ENCODE results near the gene CADM2. TPM values are rescaled to one million over a fixed set of nuclear protein-coding genes. Genes with fewer than 3 reads are reported as not detected.

CADM2 gene
- total RNA-seq, 1 experiment from 2014 or later: not detected

DNA sequence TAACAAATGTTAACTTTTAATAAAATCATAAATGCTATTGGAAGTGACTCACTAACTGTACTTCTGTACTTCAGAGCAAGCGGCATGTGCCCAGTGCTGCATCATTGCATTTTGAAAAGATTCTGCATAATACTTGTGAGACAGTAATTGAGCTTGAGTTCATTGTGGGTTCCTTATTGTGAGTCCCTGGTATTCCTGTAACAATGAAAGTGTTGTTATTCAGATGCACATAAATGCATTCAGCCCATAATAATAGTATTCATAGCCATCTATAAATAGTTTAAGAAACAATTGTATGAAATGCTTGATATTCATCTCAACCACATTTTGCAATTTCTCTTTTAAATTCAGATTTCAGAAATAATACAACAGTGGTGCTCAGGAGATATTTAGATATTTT lies 976.4 kb downstream of the CADM2 start:
- TF ChIP-seq, protein P1, sequence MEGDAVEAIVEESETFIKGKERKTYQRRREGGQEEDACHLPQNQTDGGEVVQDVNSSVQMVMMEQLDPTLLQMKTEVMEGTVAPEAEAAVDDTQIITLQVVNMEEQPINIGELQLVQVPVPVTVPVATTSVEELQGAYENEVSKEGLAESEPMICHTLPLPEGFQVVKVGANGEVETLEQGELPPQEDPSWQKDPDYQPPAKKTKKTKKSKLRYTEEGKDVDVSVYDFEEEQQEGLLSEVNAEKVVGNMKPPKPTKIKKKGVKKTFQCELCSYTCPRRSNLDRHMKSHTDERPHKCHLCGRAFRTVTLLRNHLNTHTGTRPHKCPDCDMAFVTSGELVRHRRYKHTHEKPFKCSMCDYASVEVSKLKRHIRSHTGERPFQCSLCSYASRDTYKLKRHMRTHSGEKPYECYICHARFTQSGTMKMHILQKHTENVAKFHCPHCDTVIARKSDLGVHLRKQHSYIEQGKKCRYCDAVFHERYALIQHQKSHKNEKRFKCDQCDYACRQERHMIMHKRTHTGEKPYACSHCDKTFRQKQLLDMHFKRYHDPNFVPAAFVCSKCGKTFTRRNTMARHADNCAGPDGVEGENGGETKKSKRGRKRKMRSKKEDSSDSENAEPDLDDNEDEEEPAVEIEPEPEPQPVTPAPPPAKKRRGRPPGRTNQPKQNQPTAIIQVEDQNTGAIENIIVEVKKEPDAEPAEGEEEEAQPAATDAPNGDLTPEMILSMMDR (IDR thresholded peaks at IDR 0.05; ENCODE audit: unreplicated experiment): no peak
- intact Hi-C loops (cut with micrococcal nuclease): no loop called here
- no peaks in the 10 kb centered on the region for H3K36me3 Mint-ChIP-seq (ENCODE audit: insufficient read depth, unreplicated experiment)
- H3K4me3 Mint-ChIP-seq (ENCODE audit: unreplicated experiment): no peak overlapping the region
- H3K27ac Mint-ChIP-seq (ENCODE audit: low read depth, unreplicated experiment): no peak overlapping the region
- BruUV-seq (replicated peaks): no TSS peak
- no peaks in the 10 kb centered on the region for H3K9me3 Mint-ChIP-seq (ENCODE audit: unreplicated experiment)
- ChIA-PET CTCF (no interaction called here), POLR2A (no interaction called here)
- H3K27me3 Mint-ChIP-seq (ENCODE audit: insufficient read depth, unreplicated experiment): peaks cover 57% of the 10 kb centered on the region
- no peak for DNase-seq (ENCODE audit: unreplicated experiment)
- H3K4me1 Mint-ChIP-seq (ENCODE audit: insufficient read depth, unreplicated experiment): no peaks in the 10 kb centered on the region

DNA sequence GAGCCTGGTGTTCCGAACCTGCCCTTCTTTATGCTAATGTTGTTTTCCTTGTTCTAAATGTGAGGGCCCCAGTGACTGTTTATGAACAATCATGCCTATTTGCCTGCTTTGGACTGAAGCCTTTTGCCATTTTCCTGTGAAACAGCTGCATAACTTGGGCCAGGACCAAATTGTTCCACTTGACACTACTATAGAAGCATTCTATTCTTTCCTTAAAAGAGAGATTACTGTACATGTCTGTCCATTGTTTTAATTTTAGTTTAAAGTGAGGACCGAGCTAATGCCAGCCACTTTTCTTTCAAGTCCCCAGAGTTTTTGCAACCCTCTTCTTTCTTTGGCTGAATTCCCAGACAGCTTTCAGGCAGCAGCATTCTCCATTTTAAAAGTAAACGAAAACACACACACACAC lies 980.3 kb downstream of the CADM2 start:
- H3K27me3 Mint-ChIP-seq (ENCODE audit: insufficient read depth, unreplicated experiment): peaks cover 37% of the 10 kb centered on the region
- ChIA-PET CTCF (no interaction called here), POLR2A (no interaction called here)
- no peaks in the 10 kb centered on the region for H3K36me3 Mint-ChIP-seq (ENCODE audit: insufficient read depth, unreplicated experiment)
- TF ChIP-seq, protein P1 (IDR thresholded peaks at IDR 0.05; ENCODE audit: unreplicated experiment): no peak
- H3K4me3 Mint-ChIP-seq (ENCODE audit: unreplicated experiment): no peak overlapping the region
- no TSS peak for BruUV-seq (replicated peaks)
- no peak overlapping the region for H3K27ac Mint-ChIP-seq (ENCODE audit: low read depth, unreplicated experiment)
- intact Hi-C loops (cut with micrococcal nuclease): no loop called here
- DNase-seq (ENCODE audit: unreplicated experiment): no peak
- H3K9me3 Mint-ChIP-seq (ENCODE audit: unreplicated experiment): no peaks in the 10 kb centered on the region
- no peaks in the 10 kb centered on the region for H3K4me1 Mint-ChIP-seq (ENCODE audit: insufficient read depth, unreplicated experiment)

DNA sequence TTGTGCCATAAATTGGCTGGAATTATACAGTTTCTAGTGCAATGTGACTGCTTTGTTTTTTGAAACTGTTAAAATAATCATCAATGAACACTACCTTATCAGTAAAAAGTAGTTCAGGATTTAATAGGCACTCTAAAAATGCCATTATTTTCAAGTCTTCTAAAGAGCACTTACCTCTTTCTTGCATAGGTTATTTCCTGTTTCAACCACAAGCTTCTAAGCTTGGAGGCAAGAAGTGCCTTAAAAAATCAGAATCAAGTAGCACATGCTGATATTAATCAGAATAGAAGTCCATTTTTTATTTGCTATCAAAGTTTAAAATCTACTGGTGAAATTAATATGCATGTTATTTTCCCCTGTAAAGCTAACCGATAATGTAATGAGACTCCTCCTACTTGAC lies 991.6 kb downstream of the CADM2 start:
- Mint-ChIP-seq H3K36me3 (ENCODE audit: insufficient read depth, unreplicated experiment) (no peaks in the 10 kb centered on the region), H3K4me3 (ENCODE audit: unreplicated experiment) (no peak overlapping the region), H3K27me3 (ENCODE audit: insufficient read depth, unreplicated experiment) (peaks cover 31% of the 10 kb centered on the region), H3K4me1 (ENCODE audit: insufficient read depth, unreplicated experiment) (no peaks in the 10 kb centered on the region), H3K9me3 (ENCODE audit: unreplicated experiment) (no peaks in the 10 kb centered on the region), H3K27ac (ENCODE audit: low read depth, unreplicated experiment) (no peak overlapping the region)
- TF ChIP-seq, protein P1 (IDR thresholded peaks at IDR 0.05; ENCODE audit: unreplicated experiment): no peak
- ChIA-PET POLR2A (no interaction called here), CTCF (interaction anchor here (0.7 kb wide), 1 partner anchor 199 kb away, joined by 3 read pairs; no protein-coding TSS in a partner anchor)
- intact Hi-C loops (cut with micrococcal nuclease): no loop called here
- BruUV-seq (replicated peaks): no TSS peak
- no peak for DNase-seq (ENCODE audit: unreplicated experiment)

DNA sequence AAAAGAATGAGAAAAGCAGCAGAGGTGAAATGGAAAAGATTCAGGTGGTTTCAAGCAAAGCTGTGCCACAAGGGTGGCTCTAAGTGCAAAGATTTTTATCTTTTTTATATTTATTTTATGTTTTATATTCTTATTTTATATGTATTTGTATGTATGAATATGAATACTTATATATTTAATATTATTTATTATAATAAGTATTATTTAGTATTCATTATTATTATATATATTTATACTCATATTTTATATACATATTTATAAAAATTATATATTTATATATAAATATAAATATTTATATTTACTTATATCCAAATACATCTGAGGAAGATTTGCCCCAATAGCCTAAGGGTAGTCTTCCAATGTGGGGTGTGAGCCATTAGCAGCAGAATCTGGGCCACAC lies 1002.0 kb downstream of the CADM2 start:
- BruUV-seq (replicated peaks): no TSS peak
- no peak overlapping the region for H3K27ac Mint-ChIP-seq (ENCODE audit: low read depth, unreplicated experiment)
- H3K4me1 Mint-ChIP-seq (ENCODE audit: insufficient read depth, unreplicated experiment): no peaks in the 10 kb centered on the region
- no peaks in the 10 kb centered on the region for H3K9me3 Mint-ChIP-seq (ENCODE audit: unreplicated experiment)
- ChIA-PET CTCF (no interaction called here), POLR2A (no interaction called here)
- peaks cover 55% of the 10 kb centered on the region for H3K27me3 Mint-ChIP-seq (ENCODE audit: insufficient read depth, unreplicated experiment)
- TF ChIP-seq, protein P1 (IDR thresholded peaks at IDR 0.05; ENCODE audit: unreplicated experiment): no peak
- H3K36me3 Mint-ChIP-seq (ENCODE audit: insufficient read depth, unreplicated experiment): no peaks in the 10 kb centered on the region
- no peak for DNase-seq (ENCODE audit: unreplicated experiment)
- intact Hi-C loops (cut with micrococcal nuclease): no loop called here
- no peak overlapping the region for H3K4me3 Mint-ChIP-seq (ENCODE audit: unreplicated experiment)

Data from MCF 10A (cell line).